GM18505 (cell line): ENCODE measurements around the gene LAS1L.

Source experiments
- ATAC-seq: cut with Tn5 transposase; IDR thresholded peaks from one replicate; pipeline ENCODE4 v1.9.1; 2021; ENCODE audit not compliant: unreplicated experiment
- POLR2A ChIP-seq: IDR thresholded peaks from 4 replicates; pipeline ENCODE4 v1.6.1; 2011; ENCODE audit warnings: borderline replicate concordance; ENCODE audit not compliant: insufficient read depth, insufficient read length; ENCODE audit errors: extremely low read depth

LAS1L gene

DNA sequence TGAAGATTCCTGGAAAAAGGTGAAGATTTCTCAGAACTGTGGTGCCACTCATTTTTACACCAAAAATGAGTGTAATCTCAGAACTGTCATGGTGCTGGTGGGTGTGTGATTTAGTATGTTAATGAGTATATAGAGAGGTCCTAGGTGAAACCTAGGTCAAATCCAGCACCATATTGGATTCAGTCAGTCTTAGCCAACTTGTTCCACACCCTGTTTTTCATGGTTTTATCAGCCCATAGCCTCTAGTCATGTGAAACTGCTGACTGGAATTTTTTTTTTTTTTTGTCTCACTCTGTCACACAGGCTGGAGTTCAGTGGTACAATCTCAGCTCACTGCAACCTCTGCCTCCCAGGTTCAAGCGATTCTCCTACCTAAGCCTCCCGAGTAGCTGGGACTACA is 58.0 kb downstream of the LAS1L start:
- no peak for TF ChIP-seq POLR2A
- no peak for ATAC-seq

DNA sequence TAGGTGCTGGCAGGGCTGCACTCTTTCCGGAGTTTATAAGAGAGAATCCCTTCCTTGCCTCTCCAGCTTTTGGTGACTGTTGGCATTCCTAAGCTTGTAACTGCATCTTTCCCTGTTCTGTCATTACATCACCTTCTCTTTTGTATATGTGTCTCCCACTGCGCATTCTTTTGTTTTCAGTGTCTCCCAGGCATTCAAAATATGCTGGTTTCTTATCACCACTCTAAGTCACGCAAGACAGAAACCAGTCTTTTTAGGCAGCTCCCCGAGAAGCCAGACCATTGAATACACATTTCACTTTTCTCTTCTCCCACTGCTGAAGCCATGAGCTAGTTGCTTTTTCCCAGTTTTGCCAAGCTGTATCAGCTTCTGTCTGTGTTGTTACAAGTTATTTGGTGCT is 71.0 kb downstream of the LAS1L start:
- no peak for TF ChIP-seq POLR2A
- ATAC-seq, result no peak
